Subcutaneous adipose tissue (tissue), 4 donors: ENCODE results near the gene FITM2. TPM values are rescaled to one million over a fixed set of nuclear protein-coding genes. Genes with fewer than 3 reads are reported as not detected.

Source experiments
- small RNA-seq: library from RNA; depleted of rRNA; stranded (forward); fragments of <200 nt; gene quantifications from one replicate; pipeline ENCODE3, GENCODE V24; 2016
- total RNA-seq, 4 donors: library from RNA; depleted of rRNA; stranded (reverse); fragments of >200 nt; gene quantifications; one replicate each; pipeline ENCODE4 v1.1.0, GENCODE V29; 2016
- TF ChIP-seq, protein P1 (sequence below): fragments of 450-650 bp; IDR thresholded peaks from one replicate; pipeline ENCODE4 v1.5.1; 2016; ENCODE audit warnings: low read depth, mild to moderate bottlenecking, control low read depth, antibody characterized with exemption, moderate library complexity

Gene FITM2
- total RNA-seq, 4 donors from 2014 or later = 10.9 to 37.3 (median 24.0) TPM

DNA sequence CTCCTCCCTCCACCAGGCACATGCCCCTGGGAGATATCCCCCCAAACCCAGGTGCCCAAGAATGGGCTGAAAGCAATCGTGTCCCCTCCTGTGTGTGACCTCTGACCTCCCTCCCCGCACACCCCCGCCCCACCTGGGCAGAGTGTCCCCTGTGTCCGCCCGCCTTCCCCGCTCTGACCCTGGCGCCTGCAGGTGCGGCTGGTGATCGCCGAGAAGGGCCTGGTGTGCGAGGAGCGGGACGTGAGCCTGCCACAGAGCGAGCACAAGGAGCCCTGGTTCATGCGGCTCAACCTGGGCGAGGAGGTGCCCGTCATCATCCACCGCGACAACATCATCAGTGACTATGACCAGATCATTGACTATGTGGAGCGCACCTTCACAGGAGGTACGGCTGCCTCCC, 54.0 kb downstream of the FITM2 start:
- TF ChIP-seq, protein P1, sequence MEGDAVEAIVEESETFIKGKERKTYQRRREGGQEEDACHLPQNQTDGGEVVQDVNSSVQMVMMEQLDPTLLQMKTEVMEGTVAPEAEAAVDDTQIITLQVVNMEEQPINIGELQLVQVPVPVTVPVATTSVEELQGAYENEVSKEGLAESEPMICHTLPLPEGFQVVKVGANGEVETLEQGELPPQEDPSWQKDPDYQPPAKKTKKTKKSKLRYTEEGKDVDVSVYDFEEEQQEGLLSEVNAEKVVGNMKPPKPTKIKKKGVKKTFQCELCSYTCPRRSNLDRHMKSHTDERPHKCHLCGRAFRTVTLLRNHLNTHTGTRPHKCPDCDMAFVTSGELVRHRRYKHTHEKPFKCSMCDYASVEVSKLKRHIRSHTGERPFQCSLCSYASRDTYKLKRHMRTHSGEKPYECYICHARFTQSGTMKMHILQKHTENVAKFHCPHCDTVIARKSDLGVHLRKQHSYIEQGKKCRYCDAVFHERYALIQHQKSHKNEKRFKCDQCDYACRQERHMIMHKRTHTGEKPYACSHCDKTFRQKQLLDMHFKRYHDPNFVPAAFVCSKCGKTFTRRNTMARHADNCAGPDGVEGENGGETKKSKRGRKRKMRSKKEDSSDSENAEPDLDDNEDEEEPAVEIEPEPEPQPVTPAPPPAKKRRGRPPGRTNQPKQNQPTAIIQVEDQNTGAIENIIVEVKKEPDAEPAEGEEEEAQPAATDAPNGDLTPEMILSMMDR = no peak

DNA sequence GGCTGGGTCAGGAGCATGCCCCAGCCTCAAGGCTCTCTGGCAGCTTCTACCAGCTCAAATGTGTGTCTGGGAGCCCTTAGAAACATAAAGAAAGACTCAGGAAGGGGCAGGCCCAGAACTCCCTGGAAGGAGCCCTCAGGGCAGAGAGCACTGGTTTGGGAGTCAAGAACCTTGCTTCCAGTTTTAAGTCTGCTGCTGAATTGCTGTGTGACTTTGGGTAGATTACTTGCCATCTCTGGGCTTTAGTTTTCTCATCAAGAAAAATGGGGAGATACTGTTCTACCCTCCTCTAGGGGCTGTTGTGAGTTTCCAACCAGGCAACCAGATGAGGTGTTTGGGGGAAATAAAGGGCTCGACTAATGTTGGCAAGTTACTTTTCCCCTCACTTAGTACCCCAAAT, 55.1 kb downstream of the FITM2 start:
- TF ChIP-seq, protein P1 = no peak

DNA sequence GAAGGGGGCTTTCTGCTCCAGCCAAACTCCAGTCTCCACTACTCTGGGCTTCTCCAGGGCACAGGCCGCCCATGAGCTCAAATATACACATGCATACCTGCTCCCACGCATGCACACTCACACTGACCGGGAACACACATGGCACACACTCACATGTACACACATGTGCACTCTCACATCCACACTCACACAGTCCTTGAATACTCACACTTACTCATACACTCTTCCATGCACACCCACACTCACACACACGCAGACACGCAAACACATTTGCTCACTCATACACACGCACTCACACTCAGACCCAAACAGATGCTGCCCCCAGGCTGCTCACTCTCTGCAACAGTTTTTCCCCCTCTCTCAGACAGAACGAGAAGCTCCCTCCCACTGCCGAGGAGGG, 56.9 kb downstream of the FITM2 start:
- TF ChIP-seq, protein P1 = no peak

DNA sequence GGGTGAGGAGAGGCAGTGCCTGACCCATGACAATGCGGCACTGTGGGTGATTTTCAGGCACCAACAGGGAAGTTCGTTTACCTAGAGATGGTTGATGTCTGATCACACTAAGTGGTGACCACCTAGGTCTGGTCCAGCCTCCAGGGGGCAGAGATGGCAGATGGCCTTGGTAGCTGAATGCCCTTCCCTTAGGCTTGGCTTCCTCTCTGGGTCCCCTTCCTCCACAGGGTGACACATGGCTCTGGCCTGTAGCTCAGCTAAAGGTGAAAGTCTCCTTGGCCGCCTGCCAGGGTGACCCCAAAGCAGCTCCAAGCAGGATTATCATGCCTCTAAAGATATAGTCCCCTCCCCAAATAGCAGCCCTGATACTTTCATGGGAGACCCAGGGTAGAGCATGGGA, 57.5 kb downstream of the FITM2 start:
- TF ChIP-seq, protein P1 = no peak

Small RNA genes lying within 50 kb of the gene (small RNA-seq; reads per million reads assigned to genes)
- 0.49 reads per million for gene RF00019

Other genes with a start within 250 kb of the FITM2 start
- gene JPH2, start 124.0 kb downstream of the FITM2 start, total RNA-seq = 1 to 10 TPM in 3 of 4 donors, under 1 TPM in 1; 0.17 to 8.7 (median 4.0) TPM
- 10 to 100 TPM; 39.0 to 61.4 (median 54.2) TPM for gene OSER1, start 100.4 kb downstream of the FITM2 start, total RNA-seq
- not detected for gene GDAP1L1, start 63.9 kb downstream of the FITM2 start, total RNA-seq
- not detected for gene R3HDML, start 25.8 kb upstream of the FITM2 start, total RNA-seq
- gene HNF4A, start 44.5 kb upstream of the FITM2 start, total RNA-seq = not detected
- gene TTPAL, start 164.7 kb upstream of the FITM2 start, total RNA-seq = 10 to 100 TPM; 19.2 to 28.0 (median 23.1) TPM
- gene SERINC3, start 210.9 kb upstream of the FITM2 start, total RNA-seq = 100 to 1,000 TPM; 137 to 178 (median 148) TPM